NCI-H128 (cell line): ENCODE data around the gene LCOR.
"Not testable (repeated sequence)": the region's sequence is repeated elsewhere in the genome, so short reads cannot be mapped to it uniquely, and the experiment has no call there.

Experiments
- DNase-seq: peaks from one replicate; lab custom pipeline; 2025; ENCODE audit not compliant: unreplicated experiment; lab: John Stamatoyannopoulos, UW

LCOR gene

GRCh38 chr10:96838529-96838928 is 6.4 kb downstream of the LCOR start:
- DNase-seq = no peak

DNA sequence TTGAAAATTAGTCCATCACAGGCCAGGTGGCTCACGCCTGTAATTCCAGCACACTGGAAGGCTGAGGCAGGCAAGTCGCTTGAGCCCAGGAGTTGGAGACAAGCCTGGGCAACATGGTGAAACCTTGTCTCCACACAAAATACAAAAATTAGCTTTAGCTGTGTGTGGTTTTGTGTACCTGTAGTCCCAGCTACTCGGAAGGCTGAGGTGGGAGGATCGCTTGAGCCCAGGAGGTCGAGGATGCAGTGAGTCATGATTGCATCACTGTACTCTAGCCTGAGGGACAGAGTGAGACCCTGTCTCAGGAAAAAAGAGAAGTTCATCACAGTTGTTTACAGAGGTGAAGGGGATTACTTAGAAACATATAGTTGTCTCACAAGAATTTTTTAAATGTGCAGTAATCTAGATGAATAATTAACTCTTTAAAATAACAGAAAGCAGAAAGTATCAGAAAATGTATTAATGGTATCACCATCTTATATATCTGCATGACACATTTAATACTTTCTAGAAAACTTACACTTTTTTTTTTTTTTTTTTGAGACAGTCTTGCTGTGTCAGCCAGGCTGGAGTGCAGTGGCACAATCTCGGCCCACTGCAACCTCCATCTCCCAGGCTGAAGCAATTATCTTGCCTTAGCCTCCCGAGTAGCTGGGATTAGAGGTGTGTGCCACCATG is 8.9 kb downstream of the LCOR start:
- no peak for DNase-seq

DNA sequence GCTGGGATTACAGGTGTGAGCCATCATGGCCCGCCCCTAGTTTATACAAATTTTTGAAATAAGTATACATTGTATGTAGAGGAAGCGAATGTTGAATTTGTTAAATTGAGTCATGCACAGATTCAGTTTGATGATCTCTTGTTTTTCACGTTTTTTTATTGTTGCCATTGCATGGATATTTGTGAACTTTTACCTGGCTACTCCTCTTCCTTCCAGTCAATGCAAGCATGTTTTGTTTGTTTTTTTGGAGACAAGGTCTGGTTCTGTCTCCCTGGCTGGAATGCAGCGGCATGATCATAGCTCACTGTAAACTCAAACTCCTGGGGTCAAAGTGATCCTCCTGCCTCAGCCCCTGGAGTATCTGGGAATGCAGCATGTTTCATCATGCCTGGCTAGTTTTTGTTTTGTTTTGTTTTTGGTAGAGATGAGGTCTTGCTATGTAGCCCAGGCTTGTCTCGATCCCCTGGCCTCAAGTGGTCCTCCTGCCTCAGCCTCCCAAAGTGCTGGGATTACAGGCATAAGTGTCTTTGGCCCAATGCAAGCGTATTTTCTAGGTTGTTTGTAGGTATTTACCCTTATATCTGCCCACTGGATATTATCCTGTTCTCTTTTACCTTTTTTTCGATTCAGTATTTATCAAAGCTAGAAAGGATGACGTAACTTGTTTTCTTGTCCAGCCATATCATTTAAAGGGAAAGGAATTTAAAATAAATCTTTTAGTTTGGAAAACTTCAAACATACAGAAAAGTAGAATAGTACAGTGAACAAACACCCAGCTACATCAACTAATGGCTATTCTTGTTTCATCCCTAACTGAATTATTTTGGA is 11.0 kb downstream of the LCOR start:
- no peak for DNase-seq

GRCh38 chr10:96843823-96844222 is 11.7 kb downstream of the LCOR start:
- DNase-seq = no peak

DNA sequence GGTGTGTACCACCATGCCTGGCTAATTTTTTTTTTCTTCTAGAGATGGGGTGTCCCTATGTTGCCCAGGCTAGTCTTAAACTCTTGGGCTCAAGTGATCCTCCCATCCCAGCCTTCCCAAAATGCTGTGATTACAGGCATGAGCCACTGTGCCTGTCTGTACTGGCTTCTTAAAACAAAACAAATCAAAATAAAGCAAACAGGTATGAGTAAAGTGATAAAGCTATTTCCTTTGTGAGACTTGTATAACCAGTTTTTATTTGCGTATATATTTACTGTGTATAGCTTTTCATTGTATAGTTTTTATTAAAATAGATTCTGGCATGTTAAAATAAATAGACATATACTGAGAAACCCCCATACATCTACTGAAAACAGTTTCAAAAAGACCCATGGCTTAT is 14.3 kb downstream of the LCOR start:
- no peak for DNase-seq

- DNase-seq = no peak
Observed at GRCh38 chr10:96846926-96847325, 14.8 kb downstream of the LCOR start.

DNA sequence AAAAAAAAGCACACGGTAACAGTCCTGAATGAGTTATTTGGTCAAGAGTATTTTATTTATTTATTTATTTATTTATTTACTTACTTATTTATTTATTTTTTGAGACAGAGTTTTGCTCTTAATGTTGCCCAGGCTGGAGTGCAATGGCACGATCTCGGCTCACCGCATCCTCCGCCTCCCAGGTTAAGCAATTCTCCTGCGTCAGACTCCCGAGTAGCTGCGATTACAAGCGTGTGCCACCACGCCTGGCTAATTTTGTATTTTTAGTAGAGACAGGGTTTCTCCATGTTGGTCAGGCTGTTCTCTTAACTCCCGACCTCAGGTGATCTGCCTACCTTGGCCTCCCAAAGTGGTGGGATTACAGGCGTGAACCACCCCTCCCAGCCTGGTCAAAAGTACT is 15.3 kb downstream of the LCOR start:
- DNase-seq = not testable (repeated sequence)

- no peak for DNase-seq
Observed at GRCh38 chr10:96850113-96850512, 18.0 kb downstream of the LCOR start.

DNA sequence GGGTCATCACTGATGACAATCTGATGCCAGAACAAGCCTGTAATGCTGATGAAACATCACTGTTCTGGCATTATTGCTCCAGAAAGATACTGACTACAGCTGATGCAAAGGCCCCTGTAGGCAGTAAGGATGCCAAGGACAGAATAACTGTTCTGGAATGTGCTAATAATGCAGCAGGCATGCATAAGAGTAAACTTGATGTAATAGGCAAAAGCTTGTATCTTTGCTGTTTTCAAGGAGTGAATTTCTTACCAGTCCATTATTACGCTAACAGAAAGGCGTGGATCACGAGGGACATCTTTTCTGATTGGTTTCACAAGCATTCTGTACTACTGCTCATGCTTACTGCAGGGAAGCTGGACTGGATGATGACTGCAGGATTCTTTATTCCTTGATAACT is 18.7 kb downstream of the LCOR start:
- no peak for DNase-seq

DNA sequence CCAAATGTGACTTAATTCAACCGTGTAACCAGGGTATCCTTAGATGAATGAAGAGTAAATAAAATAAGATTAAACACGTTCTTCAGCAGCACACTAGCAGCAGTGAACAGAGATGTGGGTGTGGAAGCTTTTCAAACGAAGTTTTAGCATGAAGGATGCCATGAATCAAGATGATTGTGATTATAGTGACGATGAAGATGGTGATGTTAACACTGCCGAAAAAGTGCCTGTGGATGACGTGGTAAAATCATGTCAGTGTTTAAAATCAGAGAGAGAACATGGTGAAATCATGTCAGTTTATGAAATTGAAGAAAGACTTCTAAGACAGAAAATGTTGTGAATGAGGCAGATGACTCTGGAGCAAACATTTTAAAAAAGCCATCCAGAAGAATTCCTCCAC is 19.2 kb downstream of the LCOR start:
- DNase-seq = no peak

GRCh38 chr10:96856317-96856716 is 24.2 kb downstream of the LCOR start:
- no peak for DNase-seq

- DNase-seq = no peak
Observed at GRCh38 chr10:96857301-96858012, 25.4 kb downstream of the LCOR start.

GRCh38 chr10:96858038-96858705 is 26.1 kb downstream of the LCOR start:
- no peak for DNase-seq

DNA sequence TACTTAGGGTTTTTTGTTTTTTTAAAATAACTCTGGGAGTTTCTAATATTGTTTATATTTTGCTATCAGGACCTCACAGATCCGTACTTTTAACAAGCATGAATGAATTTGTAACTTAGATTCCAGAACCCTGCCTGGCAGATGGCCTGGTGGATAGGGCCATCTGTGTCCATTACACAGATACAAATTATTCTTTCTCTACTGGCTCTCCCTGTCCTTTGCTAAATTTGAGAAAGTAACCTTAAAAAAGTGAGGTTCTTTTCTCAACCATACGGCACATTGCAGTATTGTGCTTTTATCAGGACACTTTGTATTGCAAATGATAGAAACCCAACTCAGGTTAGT is 26.6 kb downstream of the LCOR start:
- no peak for DNase-seq

- no peak for DNase-seq
Observed at GRCh38 chr10:96860631-96861277, 28.7 kb downstream of the LCOR start.

GRCh38 chr10:96863922-96864543 is 31.9 kb downstream of the LCOR start:
- DNase-seq = no peak

DNA sequence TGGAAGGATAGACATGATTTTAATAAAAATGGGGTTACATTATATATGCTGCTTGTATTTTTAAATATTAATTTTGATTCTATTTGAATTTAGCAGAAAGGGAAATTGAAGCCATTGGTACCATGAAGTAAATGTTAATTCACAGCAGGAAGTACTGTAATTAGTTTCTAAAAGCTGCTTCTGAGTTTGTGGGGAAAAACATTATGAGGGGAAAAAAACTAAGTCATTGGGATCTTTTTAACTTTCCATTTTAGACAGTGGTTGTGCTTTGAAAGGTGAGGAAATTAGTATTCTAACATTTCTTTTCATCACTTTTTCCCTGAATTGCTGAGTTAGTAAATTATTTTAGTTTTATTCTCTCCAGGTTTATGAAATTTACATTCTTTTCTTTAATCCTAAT is 41.0 kb downstream of the LCOR start:
- no peak for DNase-seq

- DNase-seq = no peak
Observed at GRCh38 chr10:96873756-96874467, 41.8 kb downstream of the LCOR start.

DNA sequence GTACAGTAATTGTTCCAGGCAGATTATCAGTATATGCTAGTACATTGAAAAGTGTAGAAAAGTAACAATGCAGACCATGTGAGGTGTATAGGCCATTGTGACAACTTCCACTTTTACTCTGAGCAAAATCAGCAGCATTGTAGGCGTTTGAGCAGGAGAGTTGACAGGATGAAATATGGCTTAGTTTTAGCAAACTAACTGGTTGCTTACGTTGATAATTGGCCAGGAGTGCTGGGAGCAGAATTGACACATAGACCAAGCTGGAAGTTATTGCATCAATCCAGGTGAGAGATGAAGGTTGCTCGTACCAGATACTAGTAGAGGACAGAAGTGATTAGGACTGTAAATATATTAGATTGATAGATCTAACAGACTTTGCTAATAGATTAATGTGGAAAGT is 46.0 kb downstream of the LCOR start:
- DNase-seq = no peak

DNA sequence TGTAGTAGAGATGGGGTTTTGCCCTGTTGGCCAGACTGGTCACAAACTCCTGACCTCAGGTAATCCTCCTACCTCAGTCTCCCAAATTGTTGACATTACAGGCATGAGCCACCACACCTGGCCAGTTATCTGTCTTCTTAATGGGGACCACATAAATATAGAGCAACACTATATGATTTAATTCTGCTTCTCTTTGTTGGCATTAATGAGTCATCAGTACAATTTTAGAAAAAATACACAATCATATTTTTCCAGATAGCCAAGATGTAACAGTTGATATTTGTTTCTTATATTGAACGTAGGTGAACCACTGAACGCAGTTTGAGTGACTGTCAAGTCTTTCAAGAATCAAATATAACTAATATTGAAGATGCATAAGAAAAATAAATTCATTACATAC is 48.5 kb downstream of the LCOR start:
- no peak for DNase-seq
